ENCODE measurements around the gene FXR2.
"Not testable (repeated sequence)": the region's sequence is repeated elsewhere in the genome, so short reads cannot be mapped to it uniquely, and the experiment has no call there.

The FXR2 gene

GRCh38 chr17:7614425-7615264 is at the start of gene FXR2:
TSS of gene FXR2 (minus strand) at chr17:7614897. CDS start at chr17:7614532, 365 bp downstream.
- H3K4me3 ChIP-seq (ENCODE audit: low read length): peak within 1 kb of the TSS; percentile 82
- TF ChIP-seq ZNF274 (IDR thresholded peaks at IDR 0.05; ENCODE audit: low read depth, low read length): no peak

GRCh38 chr17:7656958-7657609 is 42.4 kb upstream of the FXR2 start:
- H3K4me3 ChIP-seq (ENCODE audit: low read length): no peak overlapping the region
- TF ChIP-seq ZNF274 (IDR thresholded peaks at IDR 0.05; ENCODE audit: low read depth, low read length): no peak

DNA sequence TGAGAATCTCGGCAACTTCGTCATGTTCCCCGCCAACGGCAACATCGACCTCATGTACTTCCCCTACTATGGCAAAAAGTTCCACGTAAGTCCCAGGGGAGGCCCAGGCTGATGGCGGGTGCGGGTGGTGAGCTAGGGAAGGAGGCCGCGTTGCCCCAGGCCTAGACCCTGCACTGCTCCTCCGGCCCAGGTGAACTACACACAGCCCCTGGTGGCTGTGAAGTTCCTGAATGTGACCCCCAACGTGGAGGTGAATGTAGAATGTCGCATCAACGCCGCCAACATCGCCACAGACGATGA is 40.8 kb upstream of the FXR2 start:
- TF ChIP-seq ZNF274 (IDR thresholded peaks at IDR 0.05; ENCODE audit: low read depth, low read length): no peak
- H3K4me3 ChIP-seq (ENCODE audit: low read length): no peak overlapping the region

- TF ChIP-seq ZNF274 (IDR thresholded peaks at IDR 0.05; ENCODE audit: low read depth, low read length): no peak
- no peak overlapping the region for H3K4me3 ChIP-seq (ENCODE audit: low read length)
These were observed 40.3 kb upstream of the FXR2 start for GRCh38 chr17:7654832-7655540.

DNA sequence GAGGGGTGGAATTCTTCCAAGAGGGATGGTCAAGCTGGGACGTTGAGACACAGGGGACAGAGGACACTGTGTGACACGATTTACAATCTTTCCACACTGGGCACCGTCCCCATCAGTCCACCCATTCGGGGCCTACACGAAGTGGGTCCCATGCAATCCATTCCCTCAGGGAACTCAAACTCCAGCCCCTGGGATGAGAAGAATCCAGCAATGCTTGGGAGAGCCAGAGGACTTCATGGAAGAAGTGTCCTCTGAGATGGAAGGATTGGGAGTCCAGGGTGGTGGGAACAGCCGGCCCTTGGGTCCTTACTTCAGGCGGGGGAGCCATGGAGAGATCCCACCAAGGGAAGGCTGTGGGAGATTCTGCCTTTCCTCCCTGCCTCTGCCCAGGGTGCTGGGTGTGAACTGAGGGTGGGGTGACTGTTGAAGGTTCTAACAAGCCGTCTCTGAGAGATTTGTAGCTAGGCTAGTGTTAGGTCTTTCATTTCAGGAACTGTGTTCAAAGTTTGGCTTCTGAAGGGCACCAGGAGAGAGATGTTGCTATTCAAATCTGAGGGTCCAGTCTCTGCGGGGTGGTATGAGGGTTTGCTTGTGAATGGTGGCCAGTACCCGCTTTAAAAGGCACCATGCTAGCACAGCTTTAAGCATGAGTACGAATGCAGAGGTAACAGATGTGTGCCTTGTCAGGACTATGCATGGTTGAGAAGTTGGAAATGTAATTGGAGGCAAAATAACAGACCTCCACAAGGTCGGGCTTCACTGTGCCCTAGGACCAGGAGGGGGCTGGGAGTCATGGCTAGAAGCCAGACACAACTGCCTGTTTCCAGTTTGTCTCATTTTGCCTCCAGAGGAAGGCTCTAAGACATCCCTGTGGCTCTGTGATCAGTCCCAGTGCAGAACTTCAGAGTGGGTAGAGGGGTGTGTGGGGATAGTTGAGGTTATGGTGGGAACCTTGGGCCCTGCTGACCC is 38.0 kb upstream of the FXR2 start:
- H3K4me3 ChIP-seq (ENCODE audit: low read length): no peak overlapping the region

GRCh38 chr17:7651665-7652387 is 37.1 kb upstream of the FXR2 start:
- H3K4me3 ChIP-seq (ENCODE audit: low read length): no peak overlapping the region
- no peak for TF ChIP-seq ZNF274 (IDR thresholded peaks at IDR 0.05; ENCODE audit: low read depth, low read length)

More for the DNA sequence above, 38.0 kb upstream of the FXR2 start:
- no peak for TF ChIP-seq ZNF274 (IDR thresholded peaks at IDR 0.05; ENCODE audit: low read depth, low read length)

GRCh38 chr17:7651097-7651664 is 36.5 kb upstream of the FXR2 start:
- H3K4me3 ChIP-seq (ENCODE audit: low read length): peak overlapping the region; percentile 43
- TF ChIP-seq ZNF274 (IDR thresholded peaks at IDR 0.05; ENCODE audit: low read depth, low read length): no peak

- no peak for TF ChIP-seq ZNF274 (IDR thresholded peaks at IDR 0.05; ENCODE audit: low read depth, low read length)
- H3K4me3 ChIP-seq (ENCODE audit: low read length): peak within 1 kb of the TSS; percentile 43
These were observed 35.9 kb upstream of the FXR2 start, which contains the start of gene ATP1B2 for GRCh38 chr17:7650509-7651096. TSS of gene ATP1B2 (plus strand) at chr17:7650926. CDS start at chr17:7651519, 593 bp downstream.

- TF ChIP-seq ZNF274 (IDR thresholded peaks at IDR 0.05; ENCODE audit: low read depth, low read length): no peak
- H3K4me3 ChIP-seq (ENCODE audit: low read length): no peak overlapping the region
These were observed 32.3 kb upstream of the FXR2 start for GRCh38 chr17:7647018-7647417.

DNA sequence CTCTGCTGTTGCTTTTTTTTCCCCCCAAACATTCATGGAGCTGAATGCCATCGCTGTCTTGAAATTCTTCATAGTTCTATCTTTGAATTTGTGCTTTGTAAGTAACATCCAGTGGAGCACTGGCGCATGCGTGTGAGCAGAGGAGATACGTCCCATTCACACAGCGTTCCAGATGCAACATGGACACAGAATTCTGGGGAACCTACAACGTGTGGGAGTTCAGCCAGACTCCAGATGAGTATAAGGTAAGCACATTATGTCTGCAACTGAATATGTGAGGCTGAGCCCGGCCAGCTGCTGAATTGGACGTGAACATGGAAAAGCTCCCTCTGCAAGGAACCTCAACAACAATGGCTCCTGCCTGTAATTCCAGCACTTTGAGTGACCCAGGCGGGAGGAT is 31.8 kb upstream of the FXR2 start:
- H3K4me3 ChIP-seq (ENCODE audit: low read length): no peak overlapping the region
- TF ChIP-seq ZNF274 (IDR thresholded peaks at IDR 0.05; ENCODE audit: low read depth, low read length): no peak

- no peak overlapping the region for H3K4me3 ChIP-seq (ENCODE audit: low read length)
- no peak for TF ChIP-seq ZNF274 (IDR thresholded peaks at IDR 0.05; ENCODE audit: low read depth, low read length)
These were observed 30.1 kb upstream of the FXR2 start for GRCh38 chr17:7644775-7645174.

GRCh38 chr17:7641635-7642034 is 26.9 kb upstream of the FXR2 start:
- not testable (repeated sequence) for H3K4me3 ChIP-seq (ENCODE audit: low read length)

All from GM08714 (cell line).